Esophagus squamous epithelium (tissue), 5 donors: Measurements from ENCODE around the gene SLC41A1. TPM values are rescaled to one million over a fixed set of nuclear protein-coding genes. Genes with fewer than 3 reads are reported as not detected.

Source experiments
- DNase-seq: peaks from one replicate; lab custom pipeline; 2025; lab: John Stamatoyannopoulos, UW
- H3K27ac ChIP-seq, 4 donors: fragments of 200-600 bp; sonication (generic); one replicate each; pipeline ENCODE4 v1.5.1; 2016 to 2019; ENCODE audit warnings: mild to moderate bottlenecking in 1 of 4
- H3K27me3 ChIP-seq, 4 donors: fragments of 200-600 bp; sonication (generic); 1 replicate in 3 of 4; 2 replicates in 1 of 4; pipeline versions ENCODE4 v1.5.1 to v1.6.0; 2017 to 2021; ENCODE audit warnings: antibody characterized with exemption in 1 of 4
- H3K36me3 ChIP-seq, 3 donors: fragments of 200-600 bp; sonication (generic); one replicate each; pipeline ENCODE4 v1.5.1; 2016 to 2019
- H3K4me1 ChIP-seq, 3 donors: fragments of 200-600 bp; sonication (generic); one replicate each; pipeline ENCODE4 v1.5.1; 2017 to 2019
- H3K4me3 ChIP-seq, 4 donors: fragments of 200-600 bp; sonication (generic); 1 replicate in 3 of 4; 2 replicates in 1 of 4; pipeline ENCODE4 v1.5.1; 2016 to 2019; ENCODE audit warnings: mild to moderate bottlenecking in 2 of 4, moderate library complexity in 1 of 4
- H3K9me3 ChIP-seq, 3 donors: fragments of 200-600 bp; sonication (generic); one replicate each; pipeline ENCODE4 v1.5.1; 2016 to 2019
- CTCF ChIP-seq, 6 experiments: fragments of 450-650 bp in 4 of 6; fragments of 200-600 bp in 2 of 6; sonication (generic) in 2 of 6; IDR thresholded peaks; one replicate each; pipeline ENCODE4 v1.5.1; 2016 to 2019; ENCODE audit warnings: antibody characterized with exemption in 6 of 6, mild to moderate bottlenecking in 4 of 6, moderate library complexity in 4 of 6
- POLR2A ChIP-seq, 4 donors: fragments of 450-650 bp; IDR thresholded peaks; one replicate each; pipeline ENCODE4 v1.6.1; 2017; ENCODE audit warnings: antibody characterized with exemption in 4 of 4, mild to moderate bottlenecking in 4 of 4, moderate library complexity in 3 of 4
- WGBS, 2 donors: methylation state at CpG; one replicate each; pipeline ENCODE4 v1.1.5; 2018; 5-methylcytosine and 5-hydroxymethylcytosine counted together
- intact Hi-C: fragments of 100-400 bp; cut with DNase I; formaldehyde crosslinking; loops from one replicate; pipeline ENCODE4 v1.15.0; 2022
- total RNA-seq, 4 donors: library from RNA; depleted of rRNA; stranded (reverse); fragments of >200 nt; gene quantifications; one replicate each; pipeline ENCODE4 v1.1.0, GENCODE V29; 2016
- donor health status: DM: yes; HTN: yes; CAD: no.

Gene SLC41A1
- total RNA-seq, 4 donors from 2014 or later: 5.2 to 14.1 (median 8.3) TPM

- no peak overlapping the region for H3K4me3 ChIP-seq
- intact Hi-C loops: no loop called here
- peaks cover 0 to 6% (median 0%) of the 10 kb centered on the region in 3 donors for H3K9me3 ChIP-seq
- no peak overlapping the region for H3K27ac ChIP-seq
- peaks cover 3 to 7% (median 5%) of the 10 kb centered on the region in 3 donors for H3K4me1 ChIP-seq
- DNase-seq: no peak
- TF ChIP-seq CTCF (IDR thresholded peaks at IDR 0.05): no peak
- TF ChIP-seq POLR2A (IDR thresholded peaks at IDR 0.05): no peak
- H3K36me3 ChIP-seq: no peaks in the 10 kb centered on the region
- H3K27me3 ChIP-seq: no peaks in the 10 kb centered on the region
Measured at GRCh38 chr1:205852969-205853368, 40.0 kb upstream of the SLC41A1 start.

- Histone ChIP-seq H3K4me3 (no peak overlapping the region), H3K36me3 (no peaks in the 10 kb centered on the region), H3K4me1 (peaks cover 3 to 7% (median 5%) of the 10 kb centered on the region in 3 donors), H3K27me3 (no peaks in the 10 kb centered on the region), H3K27ac (no peak overlapping the region), H3K9me3 (peaks cover 0 to 6% (median 0%) of the 10 kb centered on the region in 3 donors)
- DNase-seq: no peak
- 53% methylated on average over 4 of the region's 4 CpGs for WGBS, 2 donors
- intact Hi-C loops: no loop called here
- TF ChIP-seq CTCF (IDR thresholded peaks at IDR 0.05) (no peak), POLR2A (IDR thresholded peaks at IDR 0.05) (no peak)
Measured at GRCh38 chr1:205851993-205852392, 39.0 kb upstream of the SLC41A1 start.

- H3K4me1 ChIP-seq: peaks cover 3 to 7% (median 5%) of the 10 kb centered on the region in 3 donors
- H3K27ac ChIP-seq: peak within 1 kb of the TSS in 1 of 4 donors; percentile 29
- no peak for TF ChIP-seq CTCF (IDR thresholded peaks at IDR 0.05)
- no peak for TF ChIP-seq POLR2A (IDR thresholded peaks at IDR 0.05)
- 42 to 69% methylated on average over 24 to 38 of the region's 39 CpGs for WGBS, 2 donors
- peak within 1 kb of the TSS; percentile 4 to 60 (median 42) for H3K4me3 ChIP-seq
- no peaks in the 10 kb centered on the region for H3K36me3 ChIP-seq
- DNase-seq: peak; percentile 53
- no peaks in the 10 kb centered on the region for H3K9me3 ChIP-seq
- no peaks in the 10 kb centered on the region for H3K27me3 ChIP-seq
- intact Hi-C loops: no loop called here
Measured at GRCh38 chr1:205849619-205850355, 36.8 kb upstream of the SLC41A1 start, which contains the start of gene PM20D1. Gene PM20D1, minus strand, starts transcription at chr1:205850132. Its CDS starts 60 bp downstream, at chr1:205850072.

- DNase-seq: no peak
- H3K27me3 ChIP-seq: no peaks in the 10 kb centered on the region
- TF ChIP-seq CTCF (IDR thresholded peaks at IDR 0.05) (no peak), POLR2A (IDR thresholded peaks at IDR 0.05) (no peak)
- no peak overlapping the region for H3K27ac ChIP-seq
- H3K36me3 ChIP-seq: no peaks in the 10 kb centered on the region
- H3K4me3 ChIP-seq: no peak overlapping the region
- WGBS, 2 donors: 54 to 55% methylated on average over 3 of the region's 3 CpGs
- intact Hi-C loops: no loop called here
- H3K4me1 ChIP-seq: no peaks in the 10 kb centered on the region
- H3K9me3 ChIP-seq: no peaks in the 10 kb centered on the region
Measured at GRCh38 chr1:205843036-205843859, 30.2 kb upstream of the SLC41A1 start.

GRCh38 chr1:205842229-205842628 lies 29.2 kb upstream of the SLC41A1 start:
- no peak overlapping the region for H3K27ac ChIP-seq
- H3K4me3 ChIP-seq: no peak overlapping the region
- DNase-seq: no peak
- H3K4me1 ChIP-seq: no peaks in the 10 kb centered on the region
- intact Hi-C loops: no loop called here
- 94 to 95% methylated on average over 2 of the region's 2 CpGs for WGBS, 2 donors
- TF ChIP-seq CTCF (IDR thresholded peaks at IDR 0.05) (no peak), POLR2A (IDR thresholded peaks at IDR 0.05) (no peak)
- no peaks in the 10 kb centered on the region for H3K27me3 ChIP-seq
- H3K36me3 ChIP-seq: no peaks in the 10 kb centered on the region
- no peaks in the 10 kb centered on the region for H3K9me3 ChIP-seq
